ENCODE data around the gene DDB1.
A peak's percentile ranks its signal among the peaks of the same experiment; 100 is the strongest.

DDB1 gene

DNA sequence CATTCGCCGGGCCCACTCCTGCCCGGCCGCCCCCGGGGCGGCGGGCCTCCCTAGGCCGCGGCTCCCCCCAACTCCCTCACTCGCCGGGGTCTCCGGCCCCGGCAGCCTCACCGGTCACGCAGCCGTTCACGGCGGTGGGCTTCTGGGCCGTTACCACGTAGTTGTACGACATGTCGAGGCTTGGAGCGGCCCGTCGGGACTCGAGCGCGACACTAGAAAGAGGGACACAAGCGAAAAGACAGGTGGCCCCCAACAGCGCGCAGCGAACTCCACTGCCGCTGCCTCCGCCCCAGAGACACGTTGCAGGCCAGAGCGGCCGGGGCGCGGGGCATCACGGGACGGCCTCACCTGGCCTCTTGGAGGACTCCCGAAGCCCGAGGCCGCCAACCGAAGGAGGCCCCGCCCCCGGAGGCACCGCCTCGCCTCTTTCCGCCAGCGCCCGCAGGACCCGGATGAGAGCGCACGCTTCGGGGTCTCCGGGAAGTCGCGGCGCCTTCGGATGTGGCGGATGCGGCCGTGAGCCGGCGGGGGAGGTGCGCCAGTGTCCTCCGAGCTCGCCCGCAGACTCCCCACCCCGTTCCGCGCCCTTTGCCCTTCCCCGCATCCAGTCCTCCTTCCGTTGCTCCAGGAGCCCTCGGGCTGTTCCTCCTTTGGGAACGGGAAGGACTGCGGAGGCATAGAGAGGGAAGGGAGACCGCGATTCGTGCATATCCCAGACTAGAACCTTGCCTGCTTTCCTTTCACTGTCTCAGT, at the start of gene DDB1, which contains the start of gene TKFC:
DDB1 (minus strand) TSS at position 309 of the 753 bp plus-strand sequence; CDS start at position 172, 137 bp downstream.
TKFC (plus strand) TSS at position 432 of the 753 bp plus-strand sequence. CDS start 1,501 bp downstream, outside the sequence.
- Histone ChIP-seq H3K9ac (ENCODE audit: low read depth, low read length) (peak within 1 kb of the TSS; percentile 88), H3K4me1 (ENCODE audit: insufficient read depth, low read length) (peaks cover 11% of the 10 kb centered on the region), H3K36me3 (ENCODE audit: insufficient read depth, low read length) (peaks cover 14% of the 10 kb centered on the region), H3K9me3 (ENCODE audit: control insufficient read depth, insufficient read depth, low read length) (no peaks in the 10 kb centered on the region)

DNA sequence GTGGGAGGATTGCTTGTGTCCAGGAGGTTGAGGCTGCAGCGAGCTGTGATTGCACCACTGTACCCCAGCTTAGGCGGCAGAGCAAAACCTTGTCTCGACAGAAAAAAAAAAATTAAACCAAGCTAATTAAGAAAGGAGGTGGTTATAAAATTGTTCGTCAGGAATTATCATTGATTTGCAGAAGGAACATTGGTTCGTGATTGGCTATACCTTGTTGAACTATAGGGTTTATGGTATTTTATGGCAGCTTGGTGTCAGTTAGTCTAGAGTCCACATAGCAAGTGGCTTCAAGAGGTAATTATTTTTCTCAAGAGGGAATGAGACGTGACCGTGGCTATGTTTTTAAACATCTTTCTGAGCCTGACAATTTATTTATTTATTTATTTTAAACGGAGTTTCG, 48.0 kb upstream of the DDB1 start:
- Histone ChIP-seq H3K4me1 (ENCODE audit: insufficient read depth, low read length) (no peaks in the 10 kb centered on the region), H3K9me3 (ENCODE audit: control insufficient read depth, insufficient read depth, low read length) (no peaks in the 10 kb centered on the region)

DNA sequence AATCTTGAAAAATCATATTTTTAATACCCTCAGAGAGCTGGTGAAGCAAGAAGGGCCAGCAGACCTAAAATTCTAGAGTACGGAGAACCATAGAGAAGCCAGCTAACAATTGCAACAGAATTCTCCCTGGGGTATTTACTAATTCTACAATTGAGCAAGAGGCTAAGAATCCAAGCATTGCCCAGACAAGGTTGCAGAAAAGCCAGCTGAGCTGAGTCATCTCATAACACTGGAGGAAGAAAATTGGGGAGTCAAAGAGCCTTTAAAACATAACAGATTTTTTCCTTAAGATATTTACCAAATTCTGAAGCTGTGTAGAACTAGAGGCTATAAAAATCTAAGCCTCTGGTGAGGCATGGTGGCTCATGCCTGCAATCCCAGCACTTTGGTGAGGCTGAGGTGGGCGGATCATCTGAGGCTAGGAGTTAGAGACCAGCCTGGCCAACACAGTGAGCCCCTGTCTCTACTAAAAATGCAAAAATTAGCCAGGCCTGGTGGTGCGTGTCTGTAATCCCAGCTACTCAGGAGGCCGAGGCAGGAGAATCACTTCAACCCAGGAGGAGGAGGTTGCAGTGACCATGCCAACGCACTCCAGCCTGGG, 45.9 kb upstream of the DDB1 start:
- Histone ChIP-seq H3K36me3 (ENCODE audit: insufficient read depth, low read length) (peaks cover 4% of the 10 kb centered on the region), H3K9ac (ENCODE audit: low read depth, low read length) (no peak overlapping the region), H3K9me3 (ENCODE audit: control insufficient read depth, insufficient read depth, low read length) (peaks cover 7% of the 10 kb centered on the region; the same call in 1 of the 2 replicates), H3K4me1 (ENCODE audit: insufficient read depth, low read length) (no peaks in the 10 kb centered on the region)

More for the DNA sequence above, 48.0 kb upstream of the DDB1 start:
- H3K36me3 ChIP-seq (ENCODE audit: insufficient read depth, low read length) = no peaks in the 10 kb centered on the region
- no peak overlapping the region for H3K9ac ChIP-seq (ENCODE audit: low read depth, low read length)

DNA sequence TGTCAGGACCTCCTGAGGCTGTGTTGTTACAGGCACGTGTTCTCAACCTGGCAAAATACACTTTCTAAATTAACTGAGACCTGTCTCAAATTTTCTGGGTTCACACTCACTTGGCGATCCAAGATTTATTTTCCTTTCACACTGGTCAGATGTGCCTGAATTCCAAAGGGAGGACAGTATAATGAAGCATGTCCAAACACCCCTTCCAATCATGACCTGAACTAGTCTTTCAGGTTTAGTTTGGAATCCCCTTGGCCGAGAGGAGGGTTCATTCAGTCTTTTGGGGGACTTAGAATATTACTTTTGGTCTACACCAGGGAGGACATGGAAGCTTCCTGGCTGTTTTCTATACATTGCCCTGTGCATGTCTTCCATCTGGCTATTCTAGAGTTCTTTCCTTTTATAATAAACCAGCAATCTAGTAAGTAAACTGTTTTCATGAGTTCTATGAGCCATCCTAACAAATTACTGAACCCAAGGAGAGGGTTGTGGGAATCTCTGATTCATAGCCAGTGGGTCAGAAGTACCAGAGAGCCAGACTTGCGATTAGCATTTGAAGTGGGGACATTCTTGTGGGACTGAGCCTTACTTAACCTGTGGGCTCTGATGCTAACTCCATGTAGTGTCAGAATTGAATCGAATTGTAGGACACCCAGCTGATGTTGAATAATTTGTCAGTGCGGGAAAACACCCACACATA, 44.7 kb upstream of the DDB1 start:
- H3K36me3 ChIP-seq (ENCODE audit: insufficient read depth, low read length) = peaks cover 8% of the 10 kb centered on the region
- no peak overlapping the region for H3K9ac ChIP-seq (ENCODE audit: low read depth, low read length)
- H3K9me3 ChIP-seq (ENCODE audit: control insufficient read depth, insufficient read depth, low read length) = peaks cover 15% of the 10 kb centered on the region
- H3K4me1 ChIP-seq (ENCODE audit: insufficient read depth, low read length) = no peaks in the 10 kb centered on the region

DNA sequence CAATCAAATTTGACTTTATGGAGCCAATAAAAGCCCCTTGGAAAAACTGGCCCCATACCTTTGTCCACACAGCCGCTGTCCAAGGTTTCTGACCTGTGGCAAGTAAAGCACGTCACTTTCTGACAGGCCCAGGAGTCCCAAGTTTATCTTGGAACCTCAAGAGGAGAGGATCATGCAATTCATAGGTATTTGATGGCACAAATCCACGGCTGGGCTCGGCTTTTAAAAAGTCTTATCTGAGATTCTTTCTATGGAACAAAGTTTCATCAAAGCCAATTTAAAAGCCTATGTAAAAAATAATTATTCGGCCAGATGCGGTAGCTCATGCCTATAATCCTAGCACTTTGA, 42.8 kb upstream of the DDB1 start:
- no peak overlapping the region for H3K9ac ChIP-seq (ENCODE audit: low read depth, low read length)
- peaks cover 8% of the 10 kb centered on the region for H3K36me3 ChIP-seq (ENCODE audit: insufficient read depth, low read length)
- H3K9me3 ChIP-seq (ENCODE audit: control insufficient read depth, insufficient read depth, low read length) = peaks cover 24% of the 10 kb centered on the region
- H3K4me1 ChIP-seq (ENCODE audit: insufficient read depth, low read length) = no peaks in the 10 kb centered on the region

DNA sequence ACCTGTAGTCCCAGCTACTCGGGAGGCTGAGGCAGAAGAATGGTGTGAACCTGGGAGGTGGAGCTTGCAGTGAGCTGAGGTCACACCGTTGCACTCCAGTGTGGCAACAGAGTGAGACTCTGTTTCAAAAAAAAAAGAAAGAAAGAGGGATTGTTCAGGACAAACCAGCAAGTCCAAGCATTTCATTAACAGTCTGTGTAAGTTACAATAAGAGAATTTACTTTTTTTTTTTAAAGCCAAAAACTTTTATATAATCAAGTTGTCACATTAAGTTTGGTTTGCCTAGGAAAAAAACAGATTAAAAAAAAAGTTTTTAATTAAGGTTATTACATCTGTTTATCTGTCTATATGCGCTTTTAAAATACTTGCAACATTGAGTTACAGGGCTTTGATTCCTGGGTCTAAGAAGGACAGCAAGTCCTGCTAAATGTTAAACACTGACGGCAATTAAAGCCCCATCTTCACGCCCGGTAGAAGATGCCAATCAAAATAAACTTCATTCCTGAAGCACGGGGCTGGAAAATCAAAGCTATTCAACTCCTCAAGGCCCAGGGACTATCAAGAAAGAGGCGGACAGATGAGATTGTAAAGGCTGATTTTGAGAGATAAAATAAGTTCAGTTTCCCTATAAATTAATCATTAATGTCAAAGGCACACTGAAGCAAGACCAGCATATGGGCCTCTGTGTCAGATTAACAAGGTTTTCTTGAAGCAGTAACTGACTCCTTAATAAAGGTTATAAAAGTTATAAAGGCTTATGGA, 39.9 kb upstream of the DDB1 start:
- Histone ChIP-seq H3K36me3 (ENCODE audit: insufficient read depth, low read length) (peaks cover 18% of the 10 kb centered on the region), H3K9ac (ENCODE audit: low read depth, low read length) (no peak overlapping the region), H3K4me1 (ENCODE audit: insufficient read depth, low read length) (no peaks in the 10 kb centered on the region), H3K9me3 (ENCODE audit: control insufficient read depth, insufficient read depth, low read length) (peaks cover 25% of the 10 kb centered on the region)

DNA sequence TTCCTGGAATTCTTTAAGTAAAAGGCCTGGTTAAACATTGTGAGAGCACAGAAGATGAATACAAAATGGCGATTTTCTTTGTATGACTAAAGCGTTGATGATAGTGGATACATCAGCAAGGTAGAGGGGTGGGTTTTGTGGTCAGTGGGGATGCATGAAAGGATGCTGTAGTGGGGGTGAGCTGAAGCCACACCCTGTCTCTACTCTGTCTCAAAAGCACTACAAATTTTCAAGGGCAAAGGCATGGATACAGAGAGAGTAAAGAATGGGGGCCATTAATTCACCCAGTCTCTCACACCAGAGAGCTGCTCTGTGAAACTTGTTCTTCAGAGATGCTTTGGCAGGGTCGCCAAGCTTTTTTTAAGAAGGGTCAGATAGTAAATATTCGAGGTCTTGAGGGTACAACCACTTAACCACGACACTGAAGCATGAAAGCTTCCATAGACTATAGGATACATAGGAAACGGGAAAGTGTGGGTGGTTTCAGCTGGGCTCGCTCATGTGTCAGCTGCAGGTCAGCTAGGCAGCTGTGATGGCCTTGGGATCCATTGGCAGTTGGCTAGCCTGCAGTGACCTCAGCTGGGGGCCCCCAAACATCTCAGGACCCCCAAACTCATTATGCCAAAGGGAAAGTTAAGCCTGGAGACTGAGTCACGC, 37.6 kb upstream of the DDB1 start:
- peaks cover 22% of the 10 kb centered on the region for H3K9me3 ChIP-seq (ENCODE audit: control insufficient read depth, insufficient read depth, low read length)
- H3K9ac ChIP-seq (ENCODE audit: low read depth, low read length) = no peak overlapping the region
- no peaks in the 10 kb centered on the region for H3K4me1 ChIP-seq (ENCODE audit: insufficient read depth, low read length)
- peaks cover 32% of the 10 kb centered on the region for H3K36me3 ChIP-seq (ENCODE audit: insufficient read depth, low read length)

DNA sequence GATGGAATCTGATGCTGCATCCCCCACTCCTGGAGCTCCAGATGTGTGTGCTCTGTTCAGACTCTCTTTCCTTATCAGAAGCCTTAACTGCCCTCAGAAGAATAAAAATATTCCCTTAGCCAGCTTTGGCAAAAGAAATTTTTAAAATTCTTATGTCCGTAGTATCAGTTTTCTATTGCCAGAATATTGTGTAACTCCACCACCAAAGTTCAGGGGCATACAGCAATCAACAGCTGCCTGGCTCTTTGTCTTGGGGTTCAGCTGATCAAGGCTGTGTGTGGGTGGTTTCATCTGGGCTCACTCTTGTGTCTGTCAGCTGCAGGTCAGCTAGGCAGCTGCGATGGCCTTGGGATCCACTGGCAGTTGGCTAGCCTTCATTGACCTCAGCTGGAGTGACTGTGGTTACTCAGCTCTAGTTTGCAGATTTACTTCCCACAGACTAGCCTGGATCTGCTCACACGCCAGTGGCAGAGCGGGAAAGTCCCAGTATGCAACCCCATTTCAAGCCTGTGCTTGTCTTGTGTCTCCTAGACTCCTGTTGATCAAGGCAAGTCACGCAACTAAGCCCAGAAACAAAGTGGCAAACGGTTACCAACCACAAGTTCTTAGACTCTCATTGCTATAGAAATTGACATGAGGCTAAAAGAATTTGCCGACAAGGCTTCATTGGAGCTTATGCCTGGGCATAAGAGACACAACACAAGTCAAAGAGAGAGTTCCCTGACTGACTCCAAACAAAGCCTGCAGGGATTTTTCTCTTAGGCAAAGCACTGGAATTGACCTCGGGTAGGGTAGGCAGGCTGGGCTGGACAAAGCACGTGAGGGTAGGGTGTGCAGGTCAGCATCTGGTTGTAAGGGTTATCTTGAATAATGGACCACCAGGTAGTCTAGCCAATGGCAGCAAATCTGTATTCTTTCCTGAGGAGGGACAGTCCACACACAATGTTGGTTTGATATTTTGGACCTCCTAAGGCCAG, 36.8 kb upstream of the DDB1 start:
- H3K36me3 ChIP-seq (ENCODE audit: insufficient read depth, low read length) = peaks cover 32% of the 10 kb centered on the region
- no peaks in the 10 kb centered on the region for H3K4me1 ChIP-seq (ENCODE audit: insufficient read depth, low read length)
- peaks cover 18% of the 10 kb centered on the region for H3K9me3 ChIP-seq (ENCODE audit: control insufficient read depth, insufficient read depth, low read length)
- H3K9ac ChIP-seq (ENCODE audit: low read depth, low read length) = no peak overlapping the region

DNA sequence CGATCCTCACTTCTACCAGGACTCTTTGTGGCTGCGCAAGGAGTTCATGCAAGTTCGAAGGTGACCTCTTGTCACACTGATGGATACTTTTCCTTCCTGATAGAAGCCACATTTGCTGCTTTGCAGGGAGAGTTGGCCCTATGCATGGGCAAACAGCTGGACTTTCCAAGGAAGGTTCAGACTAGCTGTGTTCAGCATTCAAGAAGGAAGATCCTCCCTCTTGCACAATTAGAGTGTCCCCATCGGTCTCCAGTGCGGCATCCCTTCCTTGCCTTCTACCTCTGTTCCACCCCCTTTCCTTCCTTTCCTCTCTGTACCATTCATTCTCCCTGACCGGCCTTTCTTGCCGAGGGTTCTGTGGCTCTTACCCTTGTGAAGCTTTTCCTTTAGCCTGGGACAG, 35.7 kb upstream of the DDB1 start:
- no peaks in the 10 kb centered on the region for H3K4me1 ChIP-seq (ENCODE audit: insufficient read depth, low read length)
- H3K9me3 ChIP-seq (ENCODE audit: control insufficient read depth, insufficient read depth, low read length) = peaks cover 18% of the 10 kb centered on the region
- H3K9ac ChIP-seq (ENCODE audit: low read depth, low read length) = no peak overlapping the region
- peaks cover 36% of the 10 kb centered on the region for H3K36me3 ChIP-seq (ENCODE audit: insufficient read depth, low read length)

DNA sequence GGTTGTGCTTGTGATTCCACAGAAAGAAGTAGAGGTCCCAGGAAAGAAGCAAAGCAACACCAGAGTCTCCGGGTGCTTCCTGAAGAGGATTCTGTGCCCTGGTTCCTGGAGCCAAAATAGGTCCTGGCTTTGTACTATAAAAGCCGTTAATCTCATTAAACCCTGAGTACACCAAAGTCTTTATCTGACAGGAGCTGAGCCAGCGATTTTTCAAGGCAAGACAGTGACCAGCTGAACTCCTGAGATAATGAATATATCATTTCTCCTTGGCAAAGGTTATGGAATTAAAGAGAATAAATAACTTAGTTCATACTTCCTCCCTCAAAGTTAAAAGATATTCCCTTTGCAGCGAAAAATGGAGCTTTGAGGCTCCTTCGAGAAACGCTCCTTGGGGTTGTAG, 34.5 kb upstream of the DDB1 start:
- Histone ChIP-seq H3K4me1 (ENCODE audit: insufficient read depth, low read length) (no peaks in the 10 kb centered on the region), H3K9ac (ENCODE audit: low read depth, low read length) (no peak overlapping the region), H3K9me3 (ENCODE audit: control insufficient read depth, insufficient read depth, low read length) (peaks cover 9% of the 10 kb centered on the region; the same call in 1 of the 2 replicates), H3K36me3 (ENCODE audit: insufficient read depth, low read length) (peaks cover 32% of the 10 kb centered on the region)

DNA sequence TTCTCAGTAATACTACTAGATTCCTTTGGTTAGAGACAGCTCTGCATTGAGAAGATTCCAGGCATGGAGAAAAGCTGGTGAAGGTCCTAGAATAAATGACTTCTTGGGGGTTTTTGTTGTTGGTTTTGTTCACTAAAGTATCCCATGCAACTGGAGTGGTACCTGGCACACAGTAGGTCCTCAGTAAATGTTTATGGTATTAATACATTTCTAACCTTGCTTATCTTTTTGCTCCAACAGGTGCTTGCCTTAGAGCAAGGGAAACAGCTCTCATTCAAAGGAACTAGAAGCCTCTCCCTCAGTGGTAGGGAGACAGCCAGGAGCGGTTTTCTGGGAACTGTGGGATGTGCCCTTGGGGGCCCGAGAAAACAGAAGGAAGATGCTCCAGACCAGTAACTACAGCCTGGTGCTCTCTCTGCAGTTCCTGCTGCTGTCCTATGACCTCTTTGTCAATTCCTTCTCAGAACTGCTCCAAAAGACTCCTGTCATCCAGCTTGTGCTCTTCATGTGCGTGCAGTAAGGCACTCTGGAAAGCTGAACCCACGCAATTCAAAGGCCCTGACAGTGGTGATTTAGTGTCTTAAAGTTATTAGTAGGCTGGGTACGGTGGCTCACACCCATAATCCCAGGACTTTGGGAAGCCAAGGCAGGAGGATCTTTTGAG, 31.2 kb upstream of the DDB1 start:
- Histone ChIP-seq H3K9me3 (ENCODE audit: control insufficient read depth, insufficient read depth, low read length) (no peaks in the 10 kb centered on the region), H3K36me3 (ENCODE audit: insufficient read depth, low read length) (peaks cover 25% of the 10 kb centered on the region), H3K9ac (ENCODE audit: low read depth, low read length) (no peak overlapping the region), H3K4me1 (ENCODE audit: insufficient read depth, low read length) (no peaks in the 10 kb centered on the region)

DNA sequence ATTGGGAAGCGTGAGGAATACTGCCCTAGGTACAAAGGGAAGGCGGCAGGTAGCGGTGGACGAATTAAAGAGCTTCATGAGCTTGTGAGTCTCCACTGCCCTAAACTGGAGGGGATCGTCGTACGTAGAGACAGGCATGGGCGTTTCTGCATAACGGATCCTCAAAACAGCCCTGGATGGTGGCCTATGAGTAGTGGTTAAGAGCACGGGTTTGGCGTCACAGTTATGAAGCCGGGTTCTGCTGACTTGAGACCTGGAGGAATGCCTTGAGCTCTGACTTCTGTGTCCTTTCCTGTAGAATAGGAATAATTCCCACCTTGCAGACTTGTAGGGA, 29.6 kb upstream of the DDB1 start:
- no peaks in the 10 kb centered on the region for H3K9me3 ChIP-seq (ENCODE audit: control insufficient read depth, insufficient read depth, low read length)
- no peaks in the 10 kb centered on the region for H3K4me1 ChIP-seq (ENCODE audit: insufficient read depth, low read length)
- peaks cover 19% of the 10 kb centered on the region for H3K36me3 ChIP-seq (ENCODE audit: insufficient read depth, low read length)
- H3K9ac ChIP-seq (ENCODE audit: low read depth, low read length) = peak overlapping the region; percentile 98
